ENCODE data around the gene NPIPB8.

GRCh38 chr16:28623172-28623711 lies 14.6 kb upstream of the NPIPB8 start:
- TF ChIP-seq CTCF (IDR thresholded peaks at IDR 0.05; ENCODE audit: insufficient read depth, low read length): no peak
- TF ChIP-seq, protein P1, sequence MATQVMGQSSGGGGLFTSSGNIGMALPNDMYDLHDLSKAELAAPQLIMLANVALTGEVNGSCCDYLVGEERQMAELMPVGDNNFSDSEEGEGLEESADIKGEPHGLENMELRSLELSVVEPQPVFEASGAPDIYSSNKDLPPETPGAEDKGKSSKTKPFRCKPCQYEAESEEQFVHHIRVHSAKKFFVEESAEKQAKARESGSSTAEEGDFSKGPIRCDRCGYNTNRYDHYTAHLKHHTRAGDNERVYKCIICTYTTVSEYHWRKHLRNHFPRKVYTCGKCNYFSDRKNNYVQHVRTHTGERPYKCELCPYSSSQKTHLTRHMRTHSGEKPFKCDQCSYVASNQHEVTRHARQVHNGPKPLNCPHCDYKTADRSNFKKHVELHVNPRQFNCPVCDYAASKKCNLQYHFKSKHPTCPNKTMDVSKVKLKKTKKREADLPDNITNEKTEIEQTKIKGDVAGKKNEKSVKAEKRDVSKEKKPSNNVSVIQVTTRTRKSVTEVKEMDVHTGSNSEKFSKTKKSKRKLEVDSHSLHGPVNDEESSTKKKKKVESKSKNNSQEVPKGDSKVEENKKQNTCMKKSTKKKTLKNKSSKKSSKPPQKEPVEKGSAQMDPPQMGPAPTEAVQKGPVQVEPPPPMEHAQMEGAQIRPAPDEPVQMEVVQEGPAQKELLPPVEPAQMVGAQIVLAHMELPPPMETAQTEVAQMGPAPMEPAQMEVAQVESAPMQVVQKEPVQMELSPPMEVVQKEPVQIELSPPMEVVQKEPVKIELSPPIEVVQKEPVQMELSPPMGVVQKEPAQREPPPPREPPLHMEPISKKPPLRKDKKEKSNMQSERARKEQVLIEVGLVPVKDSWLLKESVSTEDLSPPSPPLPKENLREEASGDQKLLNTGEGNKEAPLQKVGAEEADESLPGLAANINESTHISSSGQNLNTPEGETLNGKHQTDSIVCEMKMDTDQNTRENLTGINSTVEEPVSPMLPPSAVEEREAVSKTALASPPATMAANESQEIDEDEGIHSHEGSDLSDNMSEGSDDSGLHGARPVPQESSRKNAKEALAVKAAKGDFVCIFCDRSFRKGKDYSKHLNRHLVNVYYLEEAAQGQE (IDR thresholded peaks at IDR 0.05; ENCODE audit: insufficient replicate concordance, low read depth): no peak
- TF ChIP-seq GABPA (IDR thresholded peaks at IDR 0.05; ENCODE audit: low read depth): no peak
- TF ChIP-seq SPI1 (IDR thresholded peaks at IDR 0.05; ENCODE audit: borderline replicate concordance, low read depth): no peak
